Measurements from ENCODE around the gene PPP1R37.

PPP1R37 gene

DNA sequence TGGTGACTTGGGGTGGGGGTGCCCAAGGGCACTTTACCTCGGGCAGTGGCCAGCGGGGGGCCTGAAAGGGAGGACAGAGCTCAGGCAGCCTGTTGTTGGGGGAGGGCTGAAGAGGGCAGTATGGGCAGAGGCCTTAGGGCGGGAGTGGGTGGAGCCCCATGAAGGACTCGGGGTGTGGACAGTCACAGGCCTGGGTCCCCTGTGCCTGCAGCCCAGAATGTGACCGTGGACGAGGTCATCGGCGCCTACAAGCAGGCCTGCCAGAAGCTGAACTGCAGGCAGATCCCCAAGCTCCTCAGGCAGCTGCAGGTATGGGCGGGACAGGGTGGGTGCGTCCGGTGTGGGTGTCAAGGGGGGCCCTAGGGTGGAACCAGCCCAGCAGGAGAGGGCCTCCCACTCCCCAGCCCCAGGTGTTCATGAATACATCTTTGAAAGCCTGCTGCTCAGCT lies 45.3 kb downstream of the PPP1R37 start:
- DNase-seq (ENCODE audit: low spot score) = peak; percentile 26

- no peak for DNase-seq (ENCODE audit: low spot score)
Observed at GRCh38 chr19:45139286-45140143, 46.5 kb downstream of the PPP1R37 start.

DNA sequence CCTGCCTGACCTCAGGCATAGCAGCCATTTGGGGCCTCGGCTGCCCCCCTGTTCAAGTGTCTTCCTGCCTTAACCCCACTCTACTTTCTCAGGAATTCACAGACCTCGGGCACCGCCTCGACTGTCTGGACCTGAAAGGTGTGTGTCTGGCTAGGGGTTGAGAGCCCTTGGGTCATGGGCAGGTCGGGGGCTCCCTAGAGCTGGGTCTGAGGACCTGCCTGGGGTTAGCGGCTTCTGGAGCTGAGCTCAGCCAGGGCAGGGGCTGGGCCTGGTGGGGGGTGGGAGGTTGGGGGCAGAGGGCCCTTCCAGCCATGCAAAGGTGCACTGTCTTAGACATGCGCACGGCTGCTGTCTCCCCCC lies 47.1 kb downstream of the PPP1R37 start:
- no peak for DNase-seq (ENCODE audit: low spot score)

DNA sequence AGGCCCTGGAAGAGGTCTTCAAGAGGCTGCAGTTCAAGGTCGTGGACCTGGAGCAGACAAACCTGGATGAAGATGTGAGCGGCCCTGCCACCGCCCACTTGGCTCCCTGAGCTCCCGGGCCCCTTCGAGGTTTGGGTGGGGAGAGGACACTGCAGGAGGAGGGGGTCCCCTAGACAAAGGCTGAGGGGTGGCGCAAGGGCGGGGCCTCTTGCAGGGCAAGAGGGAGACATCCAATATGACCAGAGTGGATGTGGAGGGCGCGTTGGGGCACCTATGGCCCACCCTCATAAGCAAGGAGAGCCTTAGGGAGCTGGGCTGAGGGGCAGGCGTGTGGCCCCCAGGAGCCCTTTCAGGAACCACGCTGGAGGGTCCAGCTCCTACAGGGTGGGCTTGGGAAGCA lies 47.6 kb downstream of the PPP1R37 start:
- DNase-seq (ENCODE audit: low spot score) = no peak

DNA sequence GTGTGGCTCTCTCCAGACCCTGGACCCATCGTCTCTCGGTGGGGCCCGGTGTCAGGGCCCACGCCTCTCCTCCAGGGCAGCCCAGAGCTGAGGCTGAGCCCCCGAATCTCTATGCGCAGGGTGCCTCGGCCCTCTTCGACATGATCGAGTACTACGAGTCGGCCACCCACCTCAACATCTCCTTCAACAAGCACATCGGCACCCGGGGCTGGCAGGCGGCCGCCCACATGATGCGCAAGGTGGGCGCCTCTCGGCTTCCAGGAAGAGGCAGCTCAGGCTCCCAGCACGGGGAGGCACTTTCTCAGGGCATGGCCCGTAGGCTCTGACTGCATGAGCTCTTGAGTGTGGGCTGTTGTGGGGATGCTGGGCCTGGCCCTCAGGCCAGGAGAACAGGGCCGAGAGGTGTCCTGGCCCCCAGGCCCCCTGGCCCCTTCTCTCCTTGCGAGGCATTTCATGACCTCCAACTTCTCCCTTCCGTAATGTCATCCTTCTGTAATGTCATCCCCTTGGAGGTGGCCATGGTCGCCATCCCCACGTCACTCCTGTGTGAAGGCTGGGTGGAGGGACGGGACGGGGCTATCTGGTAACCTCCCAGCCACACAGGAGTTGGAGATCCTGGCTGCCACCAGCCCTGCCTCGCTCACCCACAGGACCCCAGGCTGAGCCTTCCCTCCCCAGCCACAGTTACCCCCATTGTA lies 48.4 kb downstream of the PPP1R37 start:
- peak; percentile 63 for DNase-seq (ENCODE audit: low spot score)

DNA sequence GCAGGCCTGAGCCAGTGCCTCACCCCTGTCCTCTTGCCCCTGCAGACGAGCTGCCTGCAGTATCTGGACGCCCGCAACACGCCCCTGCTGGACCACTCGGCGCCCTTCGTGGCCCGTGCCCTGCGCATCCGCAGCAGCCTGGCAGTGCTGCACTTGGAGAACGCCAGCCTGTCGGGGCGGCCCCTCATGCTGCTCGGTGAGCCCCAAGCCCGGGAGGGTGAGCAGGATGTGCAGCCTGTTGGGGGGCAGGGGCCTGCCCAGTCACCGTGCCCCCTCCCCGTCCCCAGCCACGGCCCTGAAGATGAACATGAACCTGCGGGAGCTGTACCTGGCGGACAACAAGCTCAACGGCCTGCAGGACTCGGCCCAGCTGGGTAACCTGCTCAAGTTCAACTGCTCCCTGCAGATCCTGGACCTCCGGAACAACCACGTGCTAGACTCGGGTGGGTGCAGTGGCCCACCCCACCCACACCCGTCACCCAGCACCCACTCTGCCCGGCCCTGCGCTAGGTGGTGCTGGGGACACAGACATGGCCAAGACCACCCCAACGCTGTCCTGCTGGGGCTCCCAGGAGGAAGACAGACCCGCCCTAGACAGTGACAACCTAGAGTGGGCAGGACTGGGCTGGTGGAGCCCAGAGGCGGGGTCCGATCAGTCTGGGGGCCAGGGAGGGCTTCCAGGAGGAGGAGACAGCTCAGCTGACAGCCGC lies 49.2 kb downstream of the PPP1R37 start:
- DNase-seq (ENCODE audit: low spot score) = no peak

DNA sequence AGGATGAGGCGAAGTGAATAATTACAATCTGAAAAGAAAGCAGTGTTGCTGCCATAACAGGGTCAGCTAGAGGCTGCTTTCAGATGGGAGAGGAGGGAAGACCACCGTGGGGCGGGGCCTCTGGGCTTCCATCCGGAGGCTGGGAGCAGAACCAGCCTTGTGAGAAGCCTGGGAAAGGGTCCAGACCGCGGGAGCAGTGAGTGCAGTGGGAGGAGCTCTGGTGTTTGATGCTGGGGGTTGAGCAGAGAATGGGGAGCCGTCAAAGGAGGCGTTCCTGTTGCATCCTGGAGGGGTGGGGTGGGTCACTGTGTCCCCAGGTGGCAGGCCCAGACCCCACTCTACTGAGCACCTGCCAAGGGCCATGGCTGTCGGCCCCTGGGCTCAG lies 49.7 kb downstream of the PPP1R37 start:
- no peak for DNase-seq (ENCODE audit: low spot score)

DNA sequence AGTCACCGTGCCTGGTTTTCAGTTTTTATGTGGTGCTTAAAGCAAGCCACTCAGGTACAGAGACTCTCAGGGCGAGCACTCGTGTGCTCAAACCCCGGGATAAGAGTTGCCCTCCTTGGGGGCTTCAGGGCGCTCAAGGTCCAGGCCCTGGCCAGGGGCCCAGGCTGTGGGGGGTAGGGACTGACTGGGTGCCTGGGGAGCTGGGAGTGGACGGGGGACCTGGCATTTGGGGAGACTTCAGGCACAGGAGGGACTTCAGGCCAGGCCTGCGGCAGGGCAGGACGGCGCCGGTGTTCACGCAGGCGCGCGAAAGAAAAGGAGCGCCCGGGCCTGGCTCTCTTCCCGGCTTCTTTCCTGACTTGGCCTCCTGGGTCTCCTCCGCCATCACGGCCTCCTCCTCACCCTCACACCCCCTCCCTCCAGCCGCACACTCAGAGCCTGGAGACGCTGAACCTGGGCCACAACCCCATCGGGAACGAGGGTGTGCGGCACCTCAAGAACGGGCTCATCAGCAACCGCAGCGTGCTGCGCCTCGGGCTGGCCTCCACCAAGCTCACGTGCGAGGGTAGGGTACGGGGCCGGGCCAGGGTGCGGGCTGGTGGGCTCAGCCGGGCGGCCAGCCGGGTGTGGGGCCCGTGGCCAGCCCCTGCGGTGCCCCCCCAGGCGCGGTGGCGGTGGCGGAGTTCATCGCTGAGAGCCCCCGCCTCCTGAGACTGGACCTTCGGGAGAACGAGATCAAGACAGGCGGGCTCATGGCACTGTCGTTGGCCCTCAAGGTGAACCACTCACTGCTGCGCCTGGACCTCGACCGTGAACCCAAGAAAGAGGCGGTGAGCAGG lies 51.7 kb downstream of the PPP1R37 start:
- no peak for DNase-seq (ENCODE audit: low spot score)

GRCh38 chr19:45145270-45146189 lies 52.6 kb downstream of the PPP1R37 start:
- no peak for DNase-seq (ENCODE audit: low spot score)

- DNase-seq (ENCODE audit: low spot score) = no peak
Observed at GRCh38 chr19:45146251-45146650, 53.3 kb downstream of the PPP1R37 start.

DNA sequence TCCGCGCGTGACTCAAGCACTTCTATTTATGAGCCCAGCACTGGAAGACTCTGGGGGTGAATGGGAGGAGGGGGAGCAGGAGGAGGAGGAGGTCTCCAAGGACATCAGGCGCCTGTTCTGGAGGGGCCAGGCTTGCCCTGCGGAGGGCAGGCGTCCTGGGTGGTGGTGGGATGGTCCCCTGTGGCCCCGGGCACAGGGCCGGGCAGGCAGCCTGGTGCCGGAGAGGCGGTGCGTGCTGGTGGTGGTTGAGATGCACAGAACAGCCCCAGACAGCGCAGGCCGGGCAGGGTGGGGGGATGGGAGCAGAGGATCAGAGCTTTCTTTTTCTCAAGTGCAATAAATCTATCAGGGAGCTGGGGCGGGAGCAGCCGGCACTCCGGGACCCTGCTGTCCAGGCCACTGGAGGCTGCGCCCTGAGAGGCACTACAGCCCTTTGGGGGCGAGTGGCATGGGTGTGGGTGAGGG lies 53.8 kb downstream of the PPP1R37 start:
- DNase-seq (ENCODE audit: low spot score) = no peak

DNA sequence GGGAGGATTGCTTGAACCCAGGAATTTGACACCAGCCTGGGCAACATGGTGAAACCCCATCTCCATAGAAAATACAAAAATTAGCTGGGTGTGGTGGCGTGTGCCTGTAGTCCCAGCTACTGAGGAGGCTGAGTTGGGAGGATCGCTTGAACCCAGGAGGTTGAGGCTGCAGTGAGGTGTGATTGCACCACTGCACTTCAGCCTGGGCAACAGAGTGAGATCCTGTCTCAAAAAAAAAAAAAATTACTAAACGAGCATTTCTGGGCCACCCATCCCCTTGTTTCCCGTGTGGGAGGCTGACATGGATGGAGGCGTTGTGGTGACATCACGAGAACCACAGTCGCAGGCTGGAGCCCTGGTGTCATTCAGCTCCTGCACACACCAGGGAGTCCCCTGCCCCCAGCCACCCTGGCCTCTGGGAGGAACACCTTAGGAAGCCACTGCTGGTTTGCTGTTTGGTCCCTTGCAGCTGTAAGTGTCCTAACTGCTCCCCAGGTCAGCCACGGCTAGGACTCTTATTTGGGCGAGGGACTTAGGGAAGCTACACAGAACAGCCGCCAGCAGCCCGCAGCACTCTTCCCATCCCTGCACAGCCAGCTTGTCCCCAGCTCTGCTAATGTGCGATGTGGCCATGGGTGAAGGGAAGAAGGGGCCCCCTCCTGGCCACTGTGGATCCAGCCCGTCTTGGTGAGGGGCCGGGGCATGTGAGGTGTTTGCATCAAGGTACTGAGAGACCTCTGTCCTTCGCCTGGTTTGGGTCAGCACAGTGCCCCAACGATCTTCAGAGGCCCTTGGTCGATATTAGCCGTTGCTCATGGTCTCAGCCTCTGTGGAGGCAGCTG lies 55.1 kb downstream of the PPP1R37 start:
- DNase-seq (ENCODE audit: low spot score) = no peak

DNA sequence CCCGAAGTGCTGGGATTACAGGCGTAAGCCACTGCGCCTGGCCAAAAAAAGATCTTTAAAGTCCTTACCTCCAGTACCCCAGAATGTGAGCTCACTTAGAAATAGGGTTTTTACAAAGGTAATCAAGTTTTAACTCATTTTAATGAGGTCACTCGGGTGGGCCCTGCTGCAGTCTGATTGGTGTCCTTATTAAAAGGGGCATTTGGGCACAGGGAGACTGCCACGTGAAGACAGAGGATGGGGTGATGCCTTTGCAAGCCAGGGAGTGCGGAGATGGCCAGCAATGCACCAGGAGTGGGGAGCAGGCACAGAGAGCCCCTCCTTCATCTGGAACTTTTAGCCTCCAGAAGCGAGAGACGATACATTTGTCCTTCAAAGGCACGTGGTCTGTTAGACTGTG lies 56.1 kb downstream of the PPP1R37 start:
- DNase-seq (ENCODE audit: low spot score) = no peak

GRCh38 chr19:45150180-45150579 lies 57.2 kb downstream of the PPP1R37 start:
- no peak for DNase-seq (ENCODE audit: low spot score)

GRCh38 chr19:45150751-45151281 lies 57.8 kb downstream of the PPP1R37 start:
- DNase-seq (ENCODE audit: low spot score) = no peak

GRCh38 chr19:45151320-45151719 lies 58.3 kb downstream of the PPP1R37 start:
- no peak for DNase-seq (ENCODE audit: low spot score)

DNA sequence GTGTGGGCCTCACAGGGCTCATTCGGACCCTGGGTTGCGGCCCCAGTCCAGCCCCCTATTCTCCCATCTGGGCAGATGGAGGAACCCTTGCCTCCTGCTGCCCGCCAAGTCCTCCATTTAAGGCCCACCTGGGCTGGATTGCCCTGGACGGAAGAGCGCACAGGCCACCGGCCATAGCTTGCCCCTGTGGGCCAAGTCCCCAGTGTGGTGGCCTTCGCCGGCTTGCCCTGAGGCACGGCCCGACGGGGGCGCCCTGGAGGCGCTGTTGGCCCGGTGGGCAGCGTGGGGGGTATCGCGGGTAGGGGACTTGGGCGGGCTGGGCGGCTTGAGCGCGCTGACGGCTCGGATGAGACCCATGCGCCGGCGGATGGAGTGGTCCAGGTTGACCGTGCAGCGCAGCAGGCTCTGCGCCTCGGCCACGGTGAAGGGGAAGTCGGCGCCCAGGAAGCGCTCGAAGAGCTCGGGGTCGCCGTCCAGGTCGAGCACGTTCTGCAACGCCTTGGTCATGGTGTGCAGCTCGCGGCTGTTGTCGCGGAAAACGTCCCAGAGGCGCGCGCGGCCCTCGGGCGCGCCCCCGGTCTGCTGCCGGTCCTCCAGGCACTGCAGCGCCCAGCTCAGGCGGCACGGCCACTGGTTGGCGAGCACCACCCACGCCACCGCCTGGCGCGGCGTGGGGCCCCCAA lies 59.0 kb downstream of the PPP1R37 start:
- DNase-seq (ENCODE audit: low spot score) = no peak

DNA sequence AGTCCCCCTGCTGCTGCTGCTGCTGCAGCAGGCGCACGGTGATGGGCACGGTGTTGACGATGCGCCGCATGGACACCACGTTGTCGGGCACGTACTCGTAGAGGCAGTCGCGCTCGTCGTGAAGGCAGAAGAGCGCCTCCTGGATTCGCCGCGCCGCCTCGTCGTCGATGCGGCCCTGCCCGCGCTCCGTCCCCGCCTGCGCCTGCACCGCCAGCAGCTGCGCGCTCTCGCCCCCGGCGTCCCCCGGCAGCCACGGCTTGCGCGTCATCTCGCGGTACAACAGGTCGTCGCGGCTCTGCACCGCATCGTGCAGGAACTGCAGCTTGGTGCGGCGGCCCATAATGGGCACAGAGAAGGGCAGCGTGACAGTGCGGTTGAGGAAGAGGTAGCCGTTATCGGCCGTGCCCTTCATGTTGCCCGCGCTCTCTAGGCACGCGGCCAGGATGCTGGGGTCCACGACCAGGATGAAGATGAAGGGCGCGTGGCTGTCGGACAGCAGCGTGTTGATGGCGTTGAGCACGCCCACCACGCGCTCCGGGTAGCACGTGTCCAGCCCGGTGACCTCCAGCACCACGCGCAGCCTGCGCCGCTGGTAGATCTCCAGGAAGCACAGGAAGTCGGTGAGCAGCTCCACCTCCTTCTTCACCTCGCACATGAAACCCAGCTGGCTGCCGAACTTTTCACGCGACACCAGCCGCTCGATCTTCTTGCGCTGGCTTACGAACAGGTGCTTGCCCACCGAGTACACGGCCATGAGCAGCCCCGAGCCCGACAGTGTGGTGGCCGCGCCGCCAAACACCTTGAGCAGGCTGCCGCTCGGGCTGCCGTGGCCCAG lies 59.7 kb downstream of the PPP1R37 start:
- peak; percentile 22 for DNase-seq (ENCODE audit: low spot score)
